ENCODE data around the gene PIAS2. TPM values are rescaled to one million over a fixed set of nuclear protein-coding genes. Genes with fewer than 3 reads are reported as not detected.

Gene PIAS2
- total and polyA plus RNA-seq, 2 experiments from 2014 or later = 30.3 to 54.2 TPM

- no peaks in the 10 kb centered on the region for H3K79me2 ChIP-seq (replicated peaks; ENCODE audit: insufficient read depth)
- no peaks in the 10 kb centered on the region for H3K36me3 ChIP-seq (ENCODE audit: insufficient read depth)
- DNase-seq (ENCODE audit: low spot score) (no peak), ATAC-seq (no peak)
- Mint-ChIP-seq H3K4me1 (no peaks in the 10 kb centered on the region), H3K9me3 (no peaks in the 10 kb centered on the region), H3K27ac (no peak overlapping the region), H3K36me3 (ENCODE audit: low read depth) (peaks cover 4% of the 10 kb centered on the region; the same call in 1 of the 3 replicates), H3K4me3 (no peak overlapping the region), H3K27me3 (ENCODE audit: insufficient read depth, low read depth, poor library complexity) (no peaks in the 10 kb centered on the region)
- no peak overlapping the region for H3K4me2 ChIP-seq
- no peaks in the 10 kb centered on the region for H4K20me1 ChIP-seq (replicated peaks; ENCODE audit: insufficient read depth)
- H3K27ac ChIP-seq (ENCODE audit: low read depth) = no peak overlapping the region
- H3K27me3 ChIP-seq (ENCODE audit: insufficient read depth) = no peaks in the 10 kb centered on the region
- no peaks in the 10 kb centered on the region for H3K9me2 ChIP-seq (ENCODE audit: insufficient read depth)
- H3F3A ChIP-seq (replicated peaks; ENCODE audit: low read depth) = no peaks in the 10 kb centered on the region
- no peak for TF ChIP-seq NANOG (IDR thresholded peaks at IDR 0.05; ENCODE audit: borderline replicate concordance)
- no peak for TF ChIP-seq ETS1 (IDR thresholded peaks at IDR 0.05)
- TF ChIP-seq ZNF114 (CRISPR knock-in tag; IDR thresholded peaks at IDR 0.05) = no peak
- no peak for TF ChIP-seq CREB1 (CRISPR knock-in tag; IDR thresholded peaks at IDR 0.05; ENCODE audit: low read depth)
- TF ChIP-seq JUNB (IDR thresholded peaks at IDR 0.05; ENCODE audit: unreplicated experiment) = no peak
- no peak for TF ChIP-seq EZH2 (IDR thresholded peaks at IDR 0.05; ENCODE audit: low read depth, unreplicated experiment)
- TF ChIP-seq ZNF462 (CRISPR knock-in tag; IDR thresholded peaks at IDR 0.05) = no peak
- TF ChIP-seq ZNF331 (CRISPR knock-in tag; IDR thresholded peaks at IDR 0.05; ENCODE audit: low read depth) = no peak
- no peak for TF ChIP-seq STAT1 (IDR thresholded peaks at IDR 0.05; ENCODE audit: unreplicated experiment)
- no peak for TF ChIP-seq REST (IDR thresholded peaks at IDR 0.05; ENCODE audit: unreplicated experiment)
- TF ChIP-seq CTCF (conservative IDR thresholded peaks at IDR 0.05; ENCODE audit: low read depth in 2 of 2) = no peak
- no peak for TF ChIP-seq EZH2phosphoT487 (IDR thresholded peaks at IDR 0.05; ENCODE audit: unreplicated experiment)
- no peak for TF ChIP-seq POLR2AphosphoS5 (IDR thresholded peaks at IDR 0.05; ENCODE audit: low read depth)
- H3K4me3 ChIP-seq = no peak overlapping the region
- no peaks in the 10 kb centered on the region for H3K4me1 ChIP-seq (ENCODE audit: insufficient read depth)
- H2AFZ ChIP-seq = no peak overlapping the region
Measured at GRCh38 chr18:46820863-46821262, 96.4 kb downstream of the PIAS2 start.
